Naive thymus-derived CD4-positive, alpha-beta T cell (primary cell): ENCODE data around the gene PLEKHJ1. TPM values are rescaled to one million over a fixed set of nuclear protein-coding genes. Genes with fewer than 3 reads are reported as not detected.

Experiments
- ATAC-seq: fragments of 150-1000 bp; cut with Tn5 transposase; 2 replicates; pipeline ENCODE4 v1.10.0; 2021; ENCODE audit warnings: mild to moderate bottlenecking, moderate library complexity
- CTCF ChIA-PET: fragments of 350-600 bp; sonication (Branson Sonifier 250); formaldehyde crosslinking; loops from one replicate; lab custom pipeline; 2021; ENCODE audit warnings: antibody characterized with exemption; lab: Charles Lee
- POLR2A ChIA-PET: fragments of 350-600 bp; sonication (Branson Sonifier 250); formaldehyde crosslinking; loops from one replicate; lab custom pipeline; 2021; ENCODE audit warnings: antibody characterized with exemption, inconsistent platforms; lab: Charles Lee
- DNase-seq, 9 donors: peaks; one replicate each; pipeline versions ENCODE4 v3.0.0 to v3.0.0-alpha.2; 2020 to 2022; ENCODE audit warnings: mixed read lengths in 1 of 9
- H3K27ac ChIP-seq: one replicate; pipeline ENCODE4 v1.7.0; 2013; ENCODE audit warnings: mild to moderate bottlenecking, low read depth, low read length, moderate library complexity
- H3K27me3 ChIP-seq, 2 donors: one replicate each; pipeline ENCODE4 v1.7.0; 2013; ENCODE audit warnings: low read length in 2 of 2, mild to moderate bottlenecking in 2 of 2, moderate library complexity in 2 of 2; ENCODE audit not compliant: control insufficient read depth in 2 of 2, insufficient read depth in 2 of 2
- H3K36me3 ChIP-seq, 3 experiments: 1 replicate in 2 of 3; 2 replicates in 1 of 3; pipeline ENCODE4 v1.7.0; 2013; ENCODE audit warnings: low read length in 3 of 3, mild to moderate bottlenecking in 3 of 3, moderate library complexity in 1 of 3; ENCODE audit not compliant: insufficient read depth in 3 of 3, control insufficient read depth in 2 of 3
- H3K4me1 ChIP-seq, 2 donors: one replicate each; pipeline ENCODE4 v1.7.0; 2013; ENCODE audit warnings: low read length in 2 of 2, mild to moderate bottlenecking in 2 of 2, moderate library complexity in 1 of 2; ENCODE audit not compliant: control insufficient read depth in 2 of 2, insufficient read depth in 2 of 2
- H3K4me3 ChIP-seq: 2 replicates; pipeline ENCODE4 v1.7.0; 2013; ENCODE audit warnings: mild to moderate bottlenecking, low read length
- H3K9me3 ChIP-seq, 3 experiments: 1 replicate in 2 of 3; 2 replicates in 1 of 3; pipeline ENCODE4 v1.7.0; 2013; ENCODE audit warnings: low read length in 3 of 3; ENCODE audit not compliant: control insufficient read depth in 2 of 3
- H3K27ac Mint-ChIP-seq, 9 donors: one replicate each; pipeline ENCODE4 v1.8.0; 2020 to 2022; ENCODE audit warnings: mixed read lengths in 9 of 9, mild to moderate bottlenecking in 8 of 9, moderate library complexity in 5 of 9, inconsistent platforms in 2 of 9
- H3K27me3 Mint-ChIP-seq, 5 donors: one replicate each; pipeline ENCODE4 v1.8.0; 2021 to 2022; ENCODE audit warnings: mixed read lengths in 5 of 5, mild to moderate bottlenecking in 1 of 5
- H3K36me3 Mint-ChIP-seq, 5 donors: one replicate each; pipeline ENCODE4 v1.8.0; 2020 to 2022; ENCODE audit warnings: mixed read lengths in 5 of 5, mild to moderate bottlenecking in 3 of 5, inconsistent platforms in 1 of 5
- H3K4me1 Mint-ChIP-seq, 7 donors: one replicate each; pipeline ENCODE4 v1.8.0; 2020 to 2022; ENCODE audit warnings: mixed read lengths in 7 of 7, mild to moderate bottlenecking in 3 of 7, inconsistent platforms in 1 of 7
- H3K4me3 Mint-ChIP-seq, 10 donors: one replicate each; pipeline ENCODE4 v1.8.0; 2020 to 2022; ENCODE audit warnings: mild to moderate bottlenecking in 10 of 10, mixed read lengths in 10 of 10, moderate library complexity in 6 of 10, inconsistent platforms in 2 of 10
- H3K9me3 Mint-ChIP-seq, 11 donors: one replicate each; pipeline ENCODE4 v1.8.0; 2020 to 2022; ENCODE audit warnings: mixed read lengths in 11 of 11, mild to moderate bottlenecking in 4 of 11, inconsistent platforms in 1 of 11, moderate library complexity in 1 of 11
- intact Hi-C, 2 donors: fragments of 100-400 bp; cut with micrococcal nuclease; formaldehyde crosslinking; loops; one replicate each; pipeline ENCODE4 v1.15.1; 2023
- polyA plus RNA-seq, 2 donors: library from polyadenylated mRNA; unstranded; fragments of 300-500 nt; fragmentation: Illumina TruSeq; gene quantifications; one replicate each; pipeline ENCODE4 v1.2.3, GENCODE V29; 2021
- total RNA-seq, 6 experiments: library from RNA in 5 of 6; stranded (reverse) in 5 of 6; gene quantifications; 1 replicate in 5 of 6; 2 replicates in 1 of 6; pipeline ENCODE4 v1.2.3 and lab custom pipeline; 2021 to 2026

PLEKHJ1 gene
- total and polyA plus RNA-seq, 7 experiments from 2014 or later = 32.9 to 123 (median 51.3) TPM

- H3K27ac ChIP-seq = no peak overlapping the region
- ChIA-PET POLR2A (interaction anchor here (1.1 to 7.1 kb wide), 3 partner anchors 13 to 27 kb away, joined by 3 to 37 read pairs (median 11); no protein-coding TSS in a partner anchor), CTCF (no interaction called here)
- Mint-ChIP-seq H3K36me3 (peaks cover 0 to 4% (median 0%) of the 10 kb centered on the region in 5 donors), H3K4me3 (peak overlapping the region in 8 of 10 donors; percentile 16 to 71 (median 40)), H3K27ac (peak overlapping the region in 8 of 9 donors; percentile 12 to 73 (median 58)), H3K4me1 (peaks cover 8 to 27% (median 16%) of the 10 kb centered on the region in 7 donors), H3K27me3 (no peaks in the 10 kb centered on the region), H3K9me3 (peaks cover 0 to 3% (median 0%) of the 10 kb centered on the region in 11 donors)
- ATAC-seq (no peak), DNase-seq (no peak)
- no peaks in the 10 kb centered on the region for H3K9me3 ChIP-seq
- intact Hi-C loops = loop anchor here in 1 of 2 donors (5.0 kb wide), 1 partner anchor 211 kb away; the partner anchor contains the start of gene GADD45B
- peaks cover 0 to 18% (median 3%) of the 10 kb centered on the region in 3 experiments for H3K36me3 ChIP-seq
- no peaks in the 10 kb centered on the region for H3K27me3 ChIP-seq
- no peak overlapping the region for H3K4me3 ChIP-seq
- H3K4me1 ChIP-seq = peaks cover 11 to 15% of the 10 kb centered on the region in 2 donors
Observed at GRCh38 chr19:2266183-2266993, 30.3 kb upstream of the PLEKHJ1 start.

GRCh38 chr19:2261438-2262172 is 25.5 kb upstream of the PLEKHJ1 start:
- H3K4me1 Mint-ChIP-seq = peaks cover 5 to 40% (median 33%) of the 10 kb centered on the region in 7 donors
- no peaks in the 10 kb centered on the region for H3K9me3 Mint-ChIP-seq
- intact Hi-C loops = no loop called here
- H3K4me3 Mint-ChIP-seq = no peak overlapping the region
- H3K4me3 ChIP-seq = no peak overlapping the region
- H3K4me1 ChIP-seq = peaks cover 32% of the 10 kb centered on the region in 2 donors
- H3K9me3 ChIP-seq = no peaks in the 10 kb centered on the region
- H3K27ac Mint-ChIP-seq = peak overlapping the region in 2 of 9 donors; percentile 63 to 83
- H3K27me3 ChIP-seq = no peaks in the 10 kb centered on the region
- POLR2A ChIA-PET = interaction anchor here (0.8 to 13.1 kb wide), 9 partner anchors 8 to 22 kb away, joined by 3 to 163 read pairs (median 4); partner anchors contain the start of gene AMH
- ATAC-seq = no peak
- no peaks in the 10 kb centered on the region for H3K36me3 ChIP-seq
- DNase-seq = peak in 3 of 9 donors; percentile 34 to 60 (median 46)
- no peaks in the 10 kb centered on the region for H3K36me3 Mint-ChIP-seq
- CTCF ChIA-PET = interaction anchor here (0.5 to 1.4 kb wide), 7 partner anchors 12 to 436 kb away, joined by 3 to 4 read pairs (median 4); no protein-coding TSS in a partner anchor
- no peak overlapping the region for H3K27ac ChIP-seq
- H3K27me3 Mint-ChIP-seq = no peaks in the 10 kb centered on the region

- DNase-seq (no peak), ATAC-seq (no peak)
- Histone ChIP-seq H3K36me3 (no peaks in the 10 kb centered on the region), H3K4me1 (peaks cover 26 to 32% of the 10 kb centered on the region in 2 donors), H3K4me3 (no peak overlapping the region), H3K27me3 (no peaks in the 10 kb centered on the region), H3K27ac (no peak overlapping the region), H3K9me3 (no peaks in the 10 kb centered on the region)
- H3K4me1 Mint-ChIP-seq = peaks cover 0 to 33% (median 28%) of the 10 kb centered on the region in 7 donors
- ChIA-PET POLR2A (interaction anchor here (0.6 to 13.1 kb wide), 8 partner anchors 9 to 215 kb away, joined by 3 to 163 read pairs (median 3); partner anchors contain the start of genes GADD45B and MOB3A), CTCF (interaction anchor here (1.6 to 3.2 kb wide), 2 partner anchors 14 to 21 kb away, joined by 6 to 25 read pairs; no protein-coding TSS in a partner anchor)
- H3K27me3 Mint-ChIP-seq = no peaks in the 10 kb centered on the region
- H3K4me3 Mint-ChIP-seq = peak overlapping the region in 2 of 10 donors; percentile 33 to 68
- H3K36me3 Mint-ChIP-seq = no peaks in the 10 kb centered on the region
- intact Hi-C loops = no loop called here
- H3K27ac Mint-ChIP-seq = peak overlapping the region in 8 of 9 donors; percentile 55 to 99 (median 80)
- no peaks in the 10 kb centered on the region for H3K9me3 Mint-ChIP-seq
Observed at GRCh38 chr19:2260341-2260805, 24.2 kb upstream of the PLEKHJ1 start.

- CTCF ChIA-PET = interaction anchor here (0.6 to 3.2 kb wide), 5 partner anchors 15 to 316 kb away, joined by 3 to 25 read pairs (median 3); no protein-coding TSS in a partner anchor
Observed at GRCh38 chr19:2259336-2259735, 23.2 kb upstream of the PLEKHJ1 start.

GRCh38 chr19:2255982-2256685 is 20.0 kb upstream of the PLEKHJ1 start, which contains the start of gene JSRP1:
JSRP1 (minus strand) TSS chr19:2256417; CDS start chr19:2255314, 1,103 bp downstream.
- Mint-ChIP-seq H3K27me3 (peaks cover 0 to 22% (median 0%) of the 10 kb centered on the region in 5 donors), H3K4me1 (peaks cover 0 to 34% (median 29%) of the 10 kb centered on the region in 7 donors), H3K4me3 (peak within 1 kb of the TSS in 5 of 10 donors; percentile 23 to 73 (median 67)), H3K27ac (peak within 1 kb of the TSS; percentile 78 to 99 (median 97)), H3K36me3 (no peaks in the 10 kb centered on the region), H3K9me3 (no peaks in the 10 kb centered on the region)
- Histone ChIP-seq H3K4me1 (peaks cover 36 to 38% of the 10 kb centered on the region in 2 donors), H3K27ac (no peak within 1 kb of the TSS), H3K4me3 (no peak within 1 kb of the TSS), H3K9me3 (no peaks in the 10 kb centered on the region), H3K36me3 (no peaks in the 10 kb centered on the region), H3K27me3 (no peaks in the 10 kb centered on the region)
- ATAC-seq (no peak), DNase-seq (no peak)
- ChIA-PET CTCF (no interaction called here), POLR2A (interaction anchor here (0.6 to 13.1 kb wide), 3 partner anchors 15 to 164 kb away, joined by 3 to 163 read pairs (median 70); no protein-coding TSS in a partner anchor)
- intact Hi-C loops = no loop called here

More at GRCh38 chr19:2259336-2259735, 23.2 kb upstream of the PLEKHJ1 start:
- Mint-ChIP-seq H3K4me3 (peak overlapping the region in 8 of 10 donors; percentile 36 to 68 (median 54)), H3K27ac (peak overlapping the region; percentile 54 to 99 (median 94)), H3K36me3 (no peaks in the 10 kb centered on the region), H3K27me3 (peaks cover 0 to under 1% (median 0%) of the 10 kb centered on the region in 5 donors), H3K9me3 (no peaks in the 10 kb centered on the region), H3K4me1 (peaks cover 0 to 33% (median 28%) of the 10 kb centered on the region in 7 donors)
- Histone ChIP-seq H3K27ac (no peak overlapping the region), H3K4me1 (peaks cover 26 to 32% of the 10 kb centered on the region in 2 donors), H3K27me3 (no peaks in the 10 kb centered on the region), H3K9me3 (no peaks in the 10 kb centered on the region), H3K36me3 (no peaks in the 10 kb centered on the region), H3K4me3 (no peak overlapping the region)
- intact Hi-C loops = loop anchor here in 1 of 2 donors (2.0 kb wide), 1 partner anchor 21 kb away; no protein-coding TSS in a partner anchor
- DNase-seq (no peak), ATAC-seq (no peak)
- POLR2A ChIA-PET = interaction anchor here (0.6 to 13.1 kb wide), 8 partner anchors 9 to 216 kb away, joined by 3 to 163 read pairs (median 5); partner anchors contain the start of genes GADD45B and MOB3A
